Activated naive CD4-positive, alpha-beta T cell treated with anti-CD3 and anti-CD28 coated beads, Interleukin-2, amount 50 U/mL, for 24 hours (primary cell): ENCODE results near the gene BNC2.
"Not testable (repeated sequence)": the region's sequence is repeated elsewhere in the genome, so short reads cannot be mapped to it uniquely, and the experiment has no call there.

ENCODE experiments used
- H3K27ac Mint-ChIP-seq: one replicate; pipeline ENCODE4 v1.8.0; 2021; ENCODE audit warnings: mild to moderate bottlenecking, mixed read lengths
- H3K27me3 Mint-ChIP-seq: one replicate; pipeline ENCODE4 v1.8.0; 2021; ENCODE audit warnings: mixed read lengths
- H3K36me3 Mint-ChIP-seq: one replicate; pipeline ENCODE4 v1.8.0; 2021; ENCODE audit warnings: mixed read lengths
- H3K4me1 Mint-ChIP-seq: one replicate; pipeline ENCODE4 v1.8.0; 2021; ENCODE audit warnings: mixed read lengths
- H3K4me3 Mint-ChIP-seq: one replicate; pipeline ENCODE4 v1.8.0; 2021; ENCODE audit warnings: mild to moderate bottlenecking, mixed read lengths
- H3K9me3 Mint-ChIP-seq: one replicate; pipeline ENCODE4 v1.8.0; 2021; ENCODE audit warnings: mixed read lengths

The BNC2 gene

DNA sequence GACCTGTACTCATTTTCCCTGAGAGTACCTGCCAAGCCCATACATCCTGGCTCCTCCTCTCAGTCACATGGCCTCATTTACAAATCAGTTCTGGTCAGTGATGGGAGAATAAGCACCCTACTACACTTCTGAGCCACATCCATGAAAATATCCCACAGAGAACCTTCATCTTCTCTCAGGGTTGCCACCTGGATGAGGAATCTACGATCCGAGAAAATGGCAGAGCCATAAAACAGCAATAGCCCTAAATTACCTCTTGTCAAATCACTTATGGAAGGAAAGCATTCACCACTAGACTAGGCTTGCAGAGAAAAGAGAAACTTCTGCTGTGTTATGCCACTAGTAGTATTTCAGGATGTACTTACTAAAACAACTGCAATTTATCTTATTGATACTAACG is 324.8 kb downstream of the BNC2 start:
- no peaks in the 10 kb centered on the region for H3K9me3 Mint-ChIP-seq
- H3K4me1 Mint-ChIP-seq: no peaks in the 10 kb centered on the region
- H3K27me3 Mint-ChIP-seq: peaks cover 2% of the 10 kb centered on the region
- no peaks in the 10 kb centered on the region for H3K36me3 Mint-ChIP-seq
- no peak overlapping the region for H3K27ac Mint-ChIP-seq
- no peak overlapping the region for H3K4me3 Mint-ChIP-seq

DNA sequence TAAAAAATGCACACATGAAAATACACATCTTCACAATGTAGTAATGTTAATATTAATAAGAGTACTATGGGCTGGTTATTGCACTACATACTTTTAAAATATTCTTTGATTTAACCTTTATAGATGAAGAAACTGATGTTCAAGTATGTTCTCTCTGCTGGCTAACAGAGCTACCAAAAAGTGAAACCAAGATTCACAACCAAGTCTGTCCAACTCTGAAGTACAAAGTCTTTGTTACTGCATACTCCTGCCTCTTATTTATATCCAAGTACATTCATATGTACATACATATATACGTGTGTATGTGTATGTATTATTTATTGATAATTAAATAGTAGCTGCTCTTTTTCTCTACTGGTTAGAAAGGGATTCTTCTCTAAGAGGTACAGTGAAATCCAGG is 325.6 kb downstream of the BNC2 start:
- no peaks in the 10 kb centered on the region for H3K4me1 Mint-ChIP-seq
- no peak overlapping the region for H3K27ac Mint-ChIP-seq
- no peaks in the 10 kb centered on the region for H3K9me3 Mint-ChIP-seq

GRCh38 chr9:16543686-16544085 is 326.8 kb downstream of the BNC2 start:
- no peaks in the 10 kb centered on the region for H3K36me3 Mint-ChIP-seq
- H3K9me3 Mint-ChIP-seq: no peaks in the 10 kb centered on the region
- no peaks in the 10 kb centered on the region for H3K4me1 Mint-ChIP-seq
- H3K27me3 Mint-ChIP-seq: no peaks in the 10 kb centered on the region
- H3K27ac Mint-ChIP-seq: no peak overlapping the region
- H3K4me3 Mint-ChIP-seq: no peak overlapping the region

More for the DNA sequence above, 325.6 kb downstream of the BNC2 start:
- no peak overlapping the region for H3K4me3 Mint-ChIP-seq
- peaks cover 2% of the 10 kb centered on the region for H3K27me3 Mint-ChIP-seq
- H3K36me3 Mint-ChIP-seq: no peaks in the 10 kb centered on the region

GRCh38 chr9:16543225-16543624 is 327.2 kb downstream of the BNC2 start:
- Mint-ChIP-seq H3K9me3 (no peaks in the 10 kb centered on the region), H3K27ac (no peak overlapping the region), H3K4me3 (no peak overlapping the region), H3K36me3 (no peaks in the 10 kb centered on the region), H3K4me1 (no peaks in the 10 kb centered on the region), H3K27me3 (no peaks in the 10 kb centered on the region)

DNA sequence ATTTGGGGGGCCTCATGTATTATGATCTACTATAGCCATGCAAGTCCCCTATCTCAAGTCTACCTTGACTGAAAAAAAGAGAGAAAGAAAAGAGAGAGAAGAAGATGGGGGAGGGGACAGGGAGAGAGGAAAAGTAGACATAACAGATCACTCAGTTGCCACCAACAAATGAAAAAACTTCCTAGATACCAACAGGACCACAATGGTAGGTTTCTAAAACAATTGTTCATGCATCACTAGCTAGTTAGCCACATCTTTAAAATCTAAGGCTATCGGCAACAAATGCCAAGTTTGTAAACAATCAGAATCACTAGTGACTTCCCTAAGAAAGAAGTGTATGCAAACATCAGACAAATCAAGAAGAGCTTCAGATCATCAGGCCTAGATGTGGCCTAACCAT is 328.2 kb downstream of the BNC2 start:
- Mint-ChIP-seq H3K4me1 (no peaks in the 10 kb centered on the region), H3K4me3 (no peak overlapping the region), H3K36me3 (no peaks in the 10 kb centered on the region), H3K9me3 (no peaks in the 10 kb centered on the region), H3K27me3 (no peaks in the 10 kb centered on the region), H3K27ac (no peak overlapping the region)

- Mint-ChIP-seq H3K27me3 (no peaks in the 10 kb centered on the region), H3K9me3 (no peaks in the 10 kb centered on the region), H3K36me3 (no peaks in the 10 kb centered on the region), H3K4me1 (no peaks in the 10 kb centered on the region), H3K4me3 (no peak overlapping the region), H3K27ac (no peak overlapping the region)
These were observed 329.5 kb downstream of the BNC2 start for GRCh38 chr9:16540743-16541613.

DNA sequence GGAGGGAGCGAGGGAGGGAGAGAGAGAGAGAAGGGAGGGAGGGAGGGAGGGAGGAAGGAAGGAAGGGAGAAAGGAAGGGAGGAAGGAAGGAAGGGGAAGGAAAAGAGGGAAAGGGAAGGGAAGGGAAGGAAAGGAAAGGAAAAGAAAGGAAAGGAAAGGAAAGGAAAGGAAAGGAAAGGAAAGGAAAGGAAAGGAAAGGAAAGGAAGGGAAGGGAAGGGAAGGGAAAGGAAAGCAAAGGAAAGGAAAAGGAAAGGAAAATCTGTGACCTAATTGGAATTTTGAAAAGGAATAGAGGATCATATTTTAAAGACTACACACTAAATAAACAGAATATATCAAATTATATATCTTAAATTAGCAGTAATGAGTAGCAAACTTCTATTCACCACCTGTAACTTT is 330.8 kb downstream of the BNC2 start:
- not testable (repeated sequence) for H3K27me3 Mint-ChIP-seq, H3K36me3 Mint-ChIP-seq, H3K9me3 Mint-ChIP-seq, H3K4me3 Mint-ChIP-seq, H3K27ac Mint-ChIP-seq, H3K4me1 Mint-ChIP-seq

GRCh38 chr9:16535555-16535954 is 334.9 kb downstream of the BNC2 start:
- Mint-ChIP-seq H3K27me3 (no peaks in the 10 kb centered on the region), H3K36me3 (no peaks in the 10 kb centered on the region), H3K27ac (no peak overlapping the region), H3K4me1 (no peaks in the 10 kb centered on the region), H3K4me3 (no peak overlapping the region), H3K9me3 (no peaks in the 10 kb centered on the region)

DNA sequence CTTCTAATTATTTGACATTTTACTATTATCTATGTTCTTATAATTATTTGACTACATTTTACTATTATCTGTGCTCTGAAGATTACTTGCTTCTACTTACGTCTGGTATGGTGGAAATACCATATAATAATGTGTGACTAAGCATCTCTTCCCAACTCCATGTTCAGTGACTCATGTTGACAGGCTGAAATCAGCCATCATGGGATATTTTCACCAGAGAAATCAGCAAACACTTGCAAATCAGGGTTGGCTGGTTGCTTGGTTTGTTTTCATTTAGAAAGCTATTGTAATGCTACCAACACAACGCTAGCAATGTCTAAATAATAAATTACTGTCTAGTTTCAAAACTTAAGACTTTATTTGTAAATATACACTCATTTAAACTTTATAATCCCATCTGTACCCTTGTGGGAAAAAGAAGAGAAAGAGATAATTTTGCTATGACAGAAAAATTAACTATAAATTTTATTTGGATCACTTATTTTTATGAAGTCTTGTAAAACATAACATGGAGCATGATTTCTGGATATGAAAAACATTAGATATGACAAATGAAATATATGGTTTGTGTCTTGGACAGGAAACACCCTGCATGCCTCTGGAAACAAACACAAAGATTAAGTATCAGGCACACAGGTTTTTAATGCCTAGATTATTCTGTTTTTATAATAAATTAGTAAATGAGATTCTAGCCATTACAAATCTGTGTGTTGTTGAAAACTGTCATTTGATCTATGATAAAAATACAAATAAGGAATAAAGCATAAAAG is 337.6 kb downstream of the BNC2 start:
- no peaks in the 10 kb centered on the region for H3K9me3 Mint-ChIP-seq
- no peaks in the 10 kb centered on the region for H3K4me1 Mint-ChIP-seq
- H3K4me3 Mint-ChIP-seq: no peak overlapping the region
- no peaks in the 10 kb centered on the region for H3K36me3 Mint-ChIP-seq
- no peaks in the 10 kb centered on the region for H3K27me3 Mint-ChIP-seq
- H3K27ac Mint-ChIP-seq: no peak overlapping the region

DNA sequence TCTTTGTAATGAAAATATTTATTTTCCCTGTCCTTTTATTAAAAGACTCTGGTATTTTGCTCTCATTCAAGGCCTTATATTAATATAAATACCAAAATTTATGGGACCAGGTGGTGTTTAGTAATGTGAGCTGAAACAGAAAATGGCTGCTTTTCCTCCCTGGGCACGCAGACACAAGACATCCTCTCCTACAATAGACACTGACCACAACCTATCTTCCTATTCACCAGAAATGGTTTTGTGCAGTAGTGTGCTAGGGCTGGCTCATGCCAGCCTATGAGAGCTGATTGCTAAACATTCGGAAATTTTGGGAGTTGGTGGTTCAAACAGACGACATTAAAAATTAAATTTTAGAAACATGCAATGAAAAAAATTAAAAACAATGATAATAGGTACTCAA is 338.2 kb downstream of the BNC2 start:
- Mint-ChIP-seq H3K27me3 (no peaks in the 10 kb centered on the region), H3K36me3 (no peaks in the 10 kb centered on the region), H3K27ac (no peak overlapping the region)

GRCh38 chr9:16530669-16531642 is 339.5 kb downstream of the BNC2 start:
- no peaks in the 10 kb centered on the region for H3K36me3 Mint-ChIP-seq
- no peak overlapping the region for H3K4me3 Mint-ChIP-seq
- H3K9me3 Mint-ChIP-seq: peaks cover 5% of the 10 kb centered on the region
- H3K27ac Mint-ChIP-seq: no peak overlapping the region
- no peaks in the 10 kb centered on the region for H3K27me3 Mint-ChIP-seq
- H3K4me1 Mint-ChIP-seq: no peaks in the 10 kb centered on the region

More for the DNA sequence above, 338.2 kb downstream of the BNC2 start:
- Mint-ChIP-seq H3K4me1 (no peaks in the 10 kb centered on the region), H3K9me3 (no peaks in the 10 kb centered on the region), H3K4me3 (no peak overlapping the region)

DNA sequence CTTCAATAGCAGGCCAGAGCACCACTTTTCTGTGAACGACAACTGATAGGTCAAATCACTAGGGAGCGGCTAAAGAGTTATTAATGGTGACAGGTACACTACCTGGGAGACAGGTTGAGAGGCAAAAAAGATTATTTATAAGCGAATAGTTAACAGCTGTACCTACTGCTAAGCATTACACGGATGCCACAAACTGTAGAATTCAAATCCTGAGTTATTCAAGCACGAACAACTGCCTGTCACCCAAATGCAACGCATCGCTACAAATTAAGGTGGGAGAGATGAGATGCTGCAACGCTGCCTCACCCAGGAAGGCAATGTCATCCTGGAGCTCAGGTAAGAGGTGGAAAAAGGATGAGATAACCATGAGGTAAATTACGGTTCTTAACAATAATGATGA is 342.9 kb downstream of the BNC2 start:
- peaks cover 5% of the 10 kb centered on the region for H3K9me3 Mint-ChIP-seq
- H3K27ac Mint-ChIP-seq: no peak overlapping the region
- H3K27me3 Mint-ChIP-seq: no peaks in the 10 kb centered on the region
- H3K4me1 Mint-ChIP-seq: no peaks in the 10 kb centered on the region
- H3K4me3 Mint-ChIP-seq: no peak overlapping the region
- H3K36me3 Mint-ChIP-seq: no peaks in the 10 kb centered on the region

- Mint-ChIP-seq H3K4me3 (no peak overlapping the region), H3K36me3 (no peaks in the 10 kb centered on the region), H3K9me3 (peaks cover 5% of the 10 kb centered on the region)
These were observed 344.1 kb downstream of the BNC2 start for GRCh38 chr9:16526380-16526779.

DNA sequence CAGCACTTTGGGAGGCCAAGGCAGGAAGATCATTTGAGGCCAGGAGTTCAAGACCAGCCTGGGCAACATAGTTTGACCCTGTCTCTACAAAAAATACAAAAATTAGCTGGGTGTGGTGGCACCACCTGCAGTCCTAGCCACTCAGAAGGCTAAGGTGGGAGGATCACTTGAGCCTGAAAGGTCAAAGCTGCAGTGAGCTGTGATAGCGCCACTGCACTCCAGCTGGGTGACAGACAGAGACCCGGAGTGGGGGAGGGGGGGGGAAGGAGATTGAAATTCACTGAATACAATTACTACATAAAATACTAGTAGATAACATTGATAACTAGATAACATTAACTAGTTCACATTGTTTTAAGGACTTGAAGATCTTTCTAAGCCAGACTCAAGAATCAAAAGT is 345.6 kb downstream of the BNC2 start:
- Mint-ChIP-seq H3K9me3 (peaks cover 5% of the 10 kb centered on the region), H3K36me3 (no peaks in the 10 kb centered on the region)

More at GRCh38 chr9:16526380-16526779, 344.1 kb downstream of the BNC2 start:
- no peaks in the 10 kb centered on the region for H3K4me1 Mint-ChIP-seq
- no peak overlapping the region for H3K27ac Mint-ChIP-seq
- H3K27me3 Mint-ChIP-seq: no peaks in the 10 kb centered on the region

GRCh38 chr9:16524078-16524477 is 346.4 kb downstream of the BNC2 start:
- H3K4me3 Mint-ChIP-seq: no peak overlapping the region
- no peak overlapping the region for H3K27ac Mint-ChIP-seq
- H3K9me3 Mint-ChIP-seq: peaks cover 5% of the 10 kb centered on the region
- no peaks in the 10 kb centered on the region for H3K27me3 Mint-ChIP-seq
- H3K36me3 Mint-ChIP-seq: no peaks in the 10 kb centered on the region
- H3K4me1 Mint-ChIP-seq: no peaks in the 10 kb centered on the region

More for the DNA sequence above, 345.6 kb downstream of the BNC2 start:
- no peaks in the 10 kb centered on the region for H3K27me3 Mint-ChIP-seq
- H3K4me1 Mint-ChIP-seq: no peaks in the 10 kb centered on the region
- no peak overlapping the region for H3K4me3 Mint-ChIP-seq
- H3K27ac Mint-ChIP-seq: no peak overlapping the region
